ENCODE data around the gene OSBPL10.

The OSBPL10 gene

GRCh38 chr3:31738412-31738811 is 242.7 kb downstream of the OSBPL10 start:
- no CpG with 5 or more reads among the region's 7 CpGs for WGBS (ENCODE audit: insufficient coverage, insufficient read length)
- no peak overlapping the region for H3K4me3 ChIP-seq (ENCODE audit: low read length)
- H3K4me1 ChIP-seq (ENCODE audit: control insufficient read depth, insufficient read depth, low read length) = no peaks in the 10 kb centered on the region; the same call in 1 of the 2 replicates
- H3K9me3 ChIP-seq (ENCODE audit: control insufficient read depth, insufficient read depth, low read length) = no peaks in the 10 kb centered on the region
- H3K27me3 ChIP-seq (ENCODE audit: control insufficient read depth, insufficient read depth, low read length) = no peaks in the 10 kb centered on the region
- H3K36me3 ChIP-seq (ENCODE audit: control insufficient read depth, insufficient read depth, low read length) = no peaks in the 10 kb centered on the region
- DNase-seq (ENCODE audit: low read depth, low spot score) = no peak
- no peak overlapping the region for H3K27ac ChIP-seq (ENCODE audit: low read length)

DNA sequence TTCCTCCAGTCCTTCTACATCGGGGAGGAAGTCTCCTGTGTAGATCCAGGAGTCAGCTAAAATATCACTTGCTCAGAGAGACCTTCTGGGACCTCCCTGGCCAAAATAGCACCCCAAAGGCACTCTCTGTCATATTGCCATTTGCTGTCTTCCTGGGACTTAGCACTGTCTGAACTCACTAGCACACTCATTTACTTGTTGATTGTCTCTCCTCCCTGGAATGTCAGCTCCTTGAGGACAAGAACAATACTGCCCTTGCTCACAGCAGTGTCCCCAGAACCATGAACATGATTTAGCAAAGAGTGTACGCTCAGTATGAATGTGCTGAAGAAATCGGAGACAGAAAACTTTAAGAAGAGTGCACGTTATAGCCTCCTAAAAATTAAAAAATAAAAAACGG is 245.4 kb downstream of the OSBPL10 start:
- WGBS (ENCODE audit: insufficient coverage, insufficient read length) = no CpG with 5 or more reads among the region's 5 CpGs
- H3K36me3 ChIP-seq (ENCODE audit: control insufficient read depth, insufficient read depth, low read length) = 0 out of 2 replicates have a peak, but pooled peaks cover 4% of the 10 kb centered on the region
- no peak for DNase-seq (ENCODE audit: low read depth, low spot score)
- H3K27me3 ChIP-seq (ENCODE audit: control insufficient read depth, insufficient read depth, low read length) = no peaks in the 10 kb centered on the region
- H3K4me1 ChIP-seq (ENCODE audit: control insufficient read depth, insufficient read depth, low read length) = no peaks in the 10 kb centered on the region; the same call in 1 of the 2 replicates
- no peak overlapping the region for H3K4me3 ChIP-seq (ENCODE audit: low read length)
- no peak overlapping the region for H3K27ac ChIP-seq (ENCODE audit: low read length)
- no peaks in the 10 kb centered on the region for H3K9me3 ChIP-seq (ENCODE audit: control insufficient read depth, insufficient read depth, low read length)

GRCh38 chr3:31733234-31733667 is 247.8 kb downstream of the OSBPL10 start:
- no peak overlapping the region for H3K27ac ChIP-seq (ENCODE audit: low read length)

DNA sequence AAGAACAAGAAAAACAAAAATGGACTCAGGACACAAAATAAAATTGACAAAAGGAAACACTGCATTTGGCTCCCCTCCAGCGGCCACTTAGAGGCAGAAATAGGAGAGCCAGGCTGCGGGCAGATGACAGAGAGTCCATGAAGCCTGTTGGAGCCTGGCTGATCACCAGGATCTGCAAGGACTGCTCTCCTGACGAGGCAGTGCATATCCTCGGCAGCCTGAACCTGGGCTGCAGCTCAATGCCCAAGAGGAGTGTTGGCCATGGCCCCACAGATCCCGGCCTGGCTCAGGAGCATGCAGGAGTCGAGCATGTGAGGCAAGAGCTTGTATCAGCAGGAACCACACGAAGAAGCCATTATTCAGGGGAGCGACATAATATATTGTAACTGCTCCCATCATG is 248.5 kb downstream of the OSBPL10 start:
- H3K36me3 ChIP-seq (ENCODE audit: control insufficient read depth, insufficient read depth, low read length) = 0 out of 2 replicates have a peak, but pooled peaks cover 4% of the 10 kb centered on the region
- H3K4me1 ChIP-seq (ENCODE audit: control insufficient read depth, insufficient read depth, low read length) = no peaks in the 10 kb centered on the region; the same call in 1 of the 2 replicates
- DNase-seq (ENCODE audit: low read depth, low spot score) = no peak
- no peaks in the 10 kb centered on the region for H3K27me3 ChIP-seq (ENCODE audit: control insufficient read depth, insufficient read depth, low read length)
- no peak overlapping the region for H3K4me3 ChIP-seq (ENCODE audit: low read length)
- WGBS (ENCODE audit: insufficient coverage, insufficient read length) = no CpG with 5 or more reads among the region's 8 CpGs
- H3K9me3 ChIP-seq (ENCODE audit: control insufficient read depth, insufficient read depth, low read length) = no peaks in the 10 kb centered on the region
- H3K27ac ChIP-seq (ENCODE audit: low read length) = no peak overlapping the region

More at GRCh38 chr3:31733234-31733667, 247.8 kb downstream of the OSBPL10 start:
- H3K36me3 ChIP-seq (ENCODE audit: control insufficient read depth, insufficient read depth, low read length) = 0 out of 2 replicates have a peak, but pooled peaks cover 4% of the 10 kb centered on the region
- no peaks in the 10 kb centered on the region; the same call in 1 of the 2 replicates for H3K4me1 ChIP-seq (ENCODE audit: control insufficient read depth, insufficient read depth, low read length)
- H3K4me3 ChIP-seq (ENCODE audit: low read length) = no peak overlapping the region
- H3K9me3 ChIP-seq (ENCODE audit: control insufficient read depth, insufficient read depth, low read length) = no peaks in the 10 kb centered on the region
- no peak for DNase-seq (ENCODE audit: low read depth, low spot score)
- no CpG with 5 or more reads among the region's 4 CpGs for WGBS (ENCODE audit: insufficient coverage, insufficient read length)
- no peaks in the 10 kb centered on the region for H3K27me3 ChIP-seq (ENCODE audit: control insufficient read depth, insufficient read depth, low read length)

DNA sequence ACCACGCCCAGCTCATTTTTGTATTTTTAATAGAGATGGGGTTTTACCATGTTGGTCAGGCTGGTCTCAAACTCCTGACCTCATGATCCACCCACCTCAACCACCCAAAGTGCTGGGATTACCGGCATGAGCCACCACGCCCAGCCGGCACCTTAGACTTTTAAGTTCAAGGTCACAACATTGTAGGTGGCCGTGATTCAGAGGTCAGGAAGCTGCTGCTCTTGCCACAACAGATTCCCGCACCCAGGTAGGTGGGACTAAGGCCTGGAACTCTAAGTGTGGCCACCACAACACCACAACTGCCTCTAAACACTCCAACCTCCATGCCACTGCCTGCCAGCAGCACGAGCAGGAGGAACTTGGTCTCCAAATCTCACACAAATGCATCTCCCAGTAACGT is 251.5 kb downstream of the OSBPL10 start:
- Histone ChIP-seq H3K9me3 (ENCODE audit: control insufficient read depth, insufficient read depth, low read length) (no peaks in the 10 kb centered on the region), H3K4me1 (ENCODE audit: control insufficient read depth, insufficient read depth, low read length) (no peaks in the 10 kb centered on the region), H3K27ac (ENCODE audit: low read length) (no peak overlapping the region), H3K36me3 (ENCODE audit: control insufficient read depth, insufficient read depth, low read length) (0 out of 2 replicates have a peak, but pooled peaks cover 4% of the 10 kb centered on the region), H3K27me3 (ENCODE audit: control insufficient read depth, insufficient read depth, low read length) (no peaks in the 10 kb centered on the region), H3K4me3 (ENCODE audit: low read length) (no peak overlapping the region)
- WGBS (ENCODE audit: insufficient coverage, insufficient read length) = no CpG with 5 or more reads among the region's 8 CpGs
- no peak for DNase-seq (ENCODE audit: low read depth, low spot score)

GRCh38 chr3:31729082-31729481 is 252.0 kb downstream of the OSBPL10 start:
- Histone ChIP-seq H3K27me3 (ENCODE audit: control insufficient read depth, insufficient read depth, low read length) (no peaks in the 10 kb centered on the region), H3K9me3 (ENCODE audit: control insufficient read depth, insufficient read depth, low read length) (no peaks in the 10 kb centered on the region), H3K36me3 (ENCODE audit: control insufficient read depth, insufficient read depth, low read length) (0 out of 2 replicates have a peak, but pooled peaks cover 4% of the 10 kb centered on the region), H3K27ac (ENCODE audit: low read length) (no peak overlapping the region), H3K4me1 (ENCODE audit: control insufficient read depth, insufficient read depth, low read length) (no peaks in the 10 kb centered on the region), H3K4me3 (ENCODE audit: low read length) (no peak overlapping the region)
- no CpG with 5 or more reads among the region's 3 CpGs for WGBS (ENCODE audit: insufficient coverage, insufficient read length)
- no peak for DNase-seq (ENCODE audit: low read depth, low spot score)

DNA sequence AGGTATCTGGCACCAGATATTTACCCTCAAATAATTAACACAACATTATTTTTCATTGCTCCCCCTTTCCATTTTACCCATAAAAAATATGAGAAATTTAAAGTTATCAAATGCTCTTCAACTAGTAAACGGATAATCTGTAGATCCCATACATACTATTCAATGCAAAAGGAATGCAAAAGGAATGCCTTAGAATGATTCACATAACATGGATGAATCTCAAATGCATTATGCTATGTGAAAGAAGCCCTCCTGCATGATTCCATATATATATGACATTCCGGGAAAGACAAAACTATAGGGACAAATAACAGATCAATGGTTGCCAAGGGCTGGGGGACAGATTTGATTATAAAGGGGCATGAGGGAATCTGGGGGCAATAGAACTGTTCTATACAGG is 252.7 kb downstream of the OSBPL10 start:
- no peak overlapping the region for H3K27ac ChIP-seq (ENCODE audit: low read length)
- DNase-seq (ENCODE audit: low read depth, low spot score) = no peak
- H3K36me3 ChIP-seq (ENCODE audit: control insufficient read depth, insufficient read depth, low read length) = 0 out of 2 replicates have a peak, but pooled peaks cover 4% of the 10 kb centered on the region
- H3K4me1 ChIP-seq (ENCODE audit: control insufficient read depth, insufficient read depth, low read length) = no peaks in the 10 kb centered on the region
- H3K27me3 ChIP-seq (ENCODE audit: control insufficient read depth, insufficient read depth, low read length) = no peaks in the 10 kb centered on the region
- H3K9me3 ChIP-seq (ENCODE audit: control insufficient read depth, insufficient read depth, low read length) = no peaks in the 10 kb centered on the region
- no CpG with 5 or more reads among the region's 2 CpGs for WGBS (ENCODE audit: insufficient coverage, insufficient read length)
- no peak overlapping the region for H3K4me3 ChIP-seq (ENCODE audit: low read length)

GRCh38 chr3:31725976-31726375 is 255.1 kb downstream of the OSBPL10 start:
- no peak for DNase-seq (ENCODE audit: low read depth, low spot score)
- Histone ChIP-seq H3K4me3 (ENCODE audit: low read length) (no peak overlapping the region), H3K4me1 (ENCODE audit: control insufficient read depth, insufficient read depth, low read length) (no peaks in the 10 kb centered on the region), H3K27me3 (ENCODE audit: control insufficient read depth, insufficient read depth, low read length) (no peaks in the 10 kb centered on the region), H3K36me3 (ENCODE audit: control insufficient read depth, insufficient read depth, low read length) (no peaks in the 10 kb centered on the region), H3K27ac (ENCODE audit: low read length) (no peak overlapping the region), H3K9me3 (ENCODE audit: control insufficient read depth, insufficient read depth, low read length) (no peaks in the 10 kb centered on the region)
- no CpG with 5 or more reads among the region's 4 CpGs for WGBS (ENCODE audit: insufficient coverage, insufficient read length)

GRCh38 chr3:31725568-31725967 is 255.5 kb downstream of the OSBPL10 start:
- WGBS (ENCODE audit: insufficient coverage, insufficient read length) = no CpG with 5 or more reads among the region's 6 CpGs
- Histone ChIP-seq H3K36me3 (ENCODE audit: control insufficient read depth, insufficient read depth, low read length) (no peaks in the 10 kb centered on the region), H3K4me3 (ENCODE audit: low read length) (no peak overlapping the region), H3K9me3 (ENCODE audit: control insufficient read depth, insufficient read depth, low read length) (no peaks in the 10 kb centered on the region), H3K4me1 (ENCODE audit: control insufficient read depth, insufficient read depth, low read length) (no peaks in the 10 kb centered on the region), H3K27me3 (ENCODE audit: control insufficient read depth, insufficient read depth, low read length) (no peaks in the 10 kb centered on the region), H3K27ac (ENCODE audit: low read length) (no peak overlapping the region)
- no peak for DNase-seq (ENCODE audit: low read depth, low spot score)

DNA sequence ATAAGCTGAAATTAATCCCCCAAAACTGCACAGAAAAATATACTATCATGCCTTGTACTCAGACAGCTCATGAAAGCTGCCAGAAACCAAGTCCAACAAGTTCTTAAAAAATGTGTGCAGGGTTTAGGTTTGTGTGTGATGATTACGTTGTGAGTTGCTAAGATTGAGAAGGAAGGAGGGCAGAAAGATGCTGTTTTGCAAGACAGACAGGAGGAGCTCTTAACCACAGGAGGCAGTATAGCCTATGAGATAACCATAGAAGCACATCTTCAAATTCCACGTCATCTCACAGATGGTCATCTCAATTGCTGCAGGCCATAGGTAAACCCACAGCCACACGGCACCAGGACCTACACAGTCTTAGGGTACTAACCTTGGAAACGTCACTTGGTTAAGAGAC is 256.4 kb downstream of the OSBPL10 start:
- WGBS (ENCODE audit: insufficient coverage, insufficient read length) = 100% methylated on average over 1 of the region's 4 CpGs
- no peak for DNase-seq (ENCODE audit: low read depth, low spot score)
- Histone ChIP-seq H3K9me3 (ENCODE audit: control insufficient read depth, insufficient read depth, low read length) (no peaks in the 10 kb centered on the region), H3K27me3 (ENCODE audit: control insufficient read depth, insufficient read depth, low read length) (no peaks in the 10 kb centered on the region), H3K36me3 (ENCODE audit: control insufficient read depth, insufficient read depth, low read length) (no peaks in the 10 kb centered on the region), H3K4me3 (ENCODE audit: low read length) (no peak overlapping the region), H3K4me1 (ENCODE audit: control insufficient read depth, insufficient read depth, low read length) (no peaks in the 10 kb centered on the region), H3K27ac (ENCODE audit: low read length) (no peak overlapping the region)

DNA sequence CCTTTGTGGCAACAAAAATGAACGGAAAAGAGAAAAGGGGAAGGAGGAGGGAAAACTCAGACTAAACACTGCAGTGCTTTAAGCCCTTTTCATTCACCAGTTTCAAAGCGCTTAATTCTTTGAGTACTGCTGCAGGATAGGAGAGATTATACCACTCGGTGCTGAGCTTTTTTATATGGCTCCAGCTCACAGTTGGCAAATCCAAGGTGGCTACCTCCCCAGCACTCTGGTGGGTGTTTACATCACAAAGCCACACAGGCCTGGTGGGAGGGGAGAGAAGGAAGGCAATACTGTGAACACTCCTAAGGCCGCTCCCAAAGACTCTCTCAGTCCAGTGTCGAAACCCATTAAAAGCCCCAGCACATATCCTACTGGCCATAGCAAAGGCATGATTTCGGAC is 256.9 kb downstream of the OSBPL10 start:
- Histone ChIP-seq H3K9me3 (ENCODE audit: control insufficient read depth, insufficient read depth, low read length) (no peaks in the 10 kb centered on the region), H3K4me1 (ENCODE audit: control insufficient read depth, insufficient read depth, low read length) (no peaks in the 10 kb centered on the region), H3K27me3 (ENCODE audit: control insufficient read depth, insufficient read depth, low read length) (no peaks in the 10 kb centered on the region), H3K4me3 (ENCODE audit: low read length) (no peak overlapping the region), H3K36me3 (ENCODE audit: control insufficient read depth, insufficient read depth, low read length) (no peaks in the 10 kb centered on the region), H3K27ac (ENCODE audit: low read length) (no peak overlapping the region)
- no CpG with 5 or more reads among the region's 6 CpGs for WGBS (ENCODE audit: insufficient coverage, insufficient read length)
- peak; percentile 48 for DNase-seq (ENCODE audit: low read depth, low spot score)

All from iPS DF 6.9 (cell line).